GM23338 (cell line): ENCODE results near the gene NLK. TPM values are rescaled to one million over a fixed set of nuclear protein-coding genes. Genes with fewer than 3 reads are reported as not detected.

Source experiments
- ATAC-seq: fragments of 200-7000 bp; cut with Tn5 transposase; 3 replicates; pipeline ENCODE4 v1.9.1; 2020
- DNase-seq: peaks from one replicate; pipeline ENCODE4 v3.0.0-alpha.2; 2015; ENCODE audit warnings: low spot score
- H2AFZ ChIP-seq: fragments of 200-600 bp; sonication (generic); 2 replicates; pipeline ENCODE4 v1.8.0; 2016; ENCODE audit warnings: antibody characterized with exemption, mild to moderate bottlenecking, moderate library complexity
- H3F3A ChIP-seq: fragments of 200-600 bp; sonication (generic); replicated peaks from 2 replicates; pipeline ENCODE4 v1.8.0; 2017; ENCODE audit warnings: antibody characterized with exemption, mixed run types, low read depth
- H3K27ac ChIP-seq: fragments of 200-600 bp; sonication (generic); 2 replicates; pipeline ENCODE4 v1.6.1; 2016; ENCODE audit warnings: low read depth
- H3K27me3 ChIP-seq: fragments of 200-600 bp; sonication (generic); 2 replicates; pipeline ENCODE4 v1.8.0; 2016; ENCODE audit warnings: mild to moderate bottlenecking, mixed run types, moderate library complexity; ENCODE audit not compliant: insufficient read depth
- H3K36me3 ChIP-seq: fragments of 200-600 bp; sonication (generic); 2 replicates; pipeline ENCODE4 v1.8.0; 2016; ENCODE audit warnings: mild to moderate bottlenecking; ENCODE audit not compliant: insufficient read depth
- H3K4me1 ChIP-seq: fragments of 200-600 bp; sonication (generic); 2 replicates; pipeline ENCODE4 v1.8.0; 2016; ENCODE audit warnings: mild to moderate bottlenecking, moderate library complexity; ENCODE audit not compliant: insufficient read depth
- H3K4me2 ChIP-seq: fragments of 200-600 bp; sonication (generic); 2 replicates; pipeline ENCODE4 v1.7.1; 2017; ENCODE audit warnings: mixed run types
- H3K4me3 ChIP-seq: fragments of 200-600 bp; sonication (generic); 2 replicates; pipeline ENCODE4 v1.6.1; 2016; ENCODE audit warnings: mixed run types
- H3K79me2 ChIP-seq: fragments of 200-600 bp; sonication (generic); replicated peaks from 2 replicates; pipeline ENCODE4 v1.8.0; 2017; ENCODE audit warnings: mild to moderate bottlenecking; ENCODE audit not compliant: insufficient read depth
- H3K9me2 ChIP-seq: fragments of 200-600 bp; sonication (generic); 2 replicates; pipeline ENCODE4 v1.8.0; 2017; ENCODE audit not compliant: insufficient read depth
- H4K20me1 ChIP-seq: fragments of 200-600 bp; sonication (generic); replicated peaks from 2 replicates; pipeline ENCODE4 v1.8.0; 2017; ENCODE audit warnings: mild to moderate bottlenecking; ENCODE audit not compliant: insufficient read depth
- H3K27ac Mint-ChIP-seq: 2 replicates; pipeline ENCODE4 v1.8.0; 2020; ENCODE audit warnings: inconsistent platforms, mild to moderate bottlenecking, moderate library complexity, mixed read lengths
- H3K27me3 Mint-ChIP-seq: 3 replicates; pipeline ENCODE4 v1.8.0; 2022; ENCODE audit warnings: low read depth, mild to moderate bottlenecking, moderate library complexity, mixed read lengths, inconsistent platforms; ENCODE audit not compliant: insufficient read depth, poor library complexity
- H3K36me3 Mint-ChIP-seq: 3 replicates; pipeline ENCODE4 v1.8.0; 2021; ENCODE audit warnings: low read depth, mild to moderate bottlenecking, inconsistent platforms, moderate library complexity, mixed read lengths
- H3K4me1 Mint-ChIP-seq: 3 replicates; pipeline ENCODE4 v1.8.0; 2020; ENCODE audit warnings: mild to moderate bottlenecking, inconsistent platforms, mixed read lengths
- H3K4me3 Mint-ChIP-seq: 3 replicates; pipeline ENCODE4 v1.8.0; 2021; ENCODE audit warnings: moderate library complexity, mild to moderate bottlenecking, inconsistent platforms, mixed read lengths
- H3K9me3 Mint-ChIP-seq: 3 replicates; pipeline ENCODE4 v1.8.0; 2020; ENCODE audit warnings: moderate library complexity, mild to moderate bottlenecking, inconsistent platforms, mixed read lengths
- CREB1 ChIP-seq: fragments of 250-450 bp; sonication (Bioruptor Pico); IDR thresholded peaks from 2 replicates; pipeline ENCODE4 v1.5.0; 2020; ENCODE audit warnings: low read depth, mild to moderate bottlenecking, moderate library complexity
- EZH2 ChIP-seq: fragments of 200-600 bp; sonication (generic); IDR thresholded peaks from one replicate; pipeline ENCODE4 v1.8.0; 2017; ENCODE audit warnings: antibody characterized with exemption, mild to moderate bottlenecking, low read depth; ENCODE audit not compliant: unreplicated experiment
- EZH2phosphoT487 ChIP-seq: fragments of 200-600 bp; sonication (generic); IDR thresholded peaks from one replicate; pipeline ENCODE4 v1.8.1; 2018; ENCODE audit warnings: antibody characterized with exemption; ENCODE audit not compliant: unreplicated experiment
- JUNB ChIP-seq: IDR thresholded peaks from one replicate; pipeline ENCODE4 v1.6.1; 2016; ENCODE audit warnings: antibody characterized with exemption; ENCODE audit not compliant: unreplicated experiment
- POLR2AphosphoS5 ChIP-seq: IDR thresholded peaks from 2 replicates; pipeline ENCODE4 v1.6.1; 2016; ENCODE audit warnings: antibody characterized with exemption, low read depth
- ZNF114 ChIP-seq: fragments of 250-450 bp; sonication (Bioruptor Pico); IDR thresholded peaks from 2 replicates; pipeline ENCODE4 v1.5.0; 2020; ENCODE audit warnings: mild to moderate bottlenecking, moderate library complexity
- ZNF331 ChIP-seq: fragments of 250-450 bp; sonication (Bioruptor Pico); IDR thresholded peaks from 2 replicates; pipeline ENCODE4 v1.5.0; 2020; ENCODE audit warnings: low read depth, mild to moderate bottlenecking, moderate library complexity
- polyA plus RNA-seq: library from polyadenylated mRNA; unstranded; fragments of >200 nt; fragmentation: Nextera tagmentation; extraction: Ambion mirVana; gene quantifications from 2 replicates; pipeline ENCODE4 v1.2.1, GENCODE V29; 2016
- total RNA-seq: library from RNA; depleted of rRNA; stranded (reverse); fragments of >200 nt; shearing (Covaris generic); gene quantifications from 2 replicates; pipeline ENCODE4 v1.2.3, GENCODE V29; 2014
- TF ChIP-seq, protein P1 (sequence below): IDR thresholded peaks from one replicate; pipeline ENCODE4 v1.6.1; 2018; ENCODE audit warnings: antibody characterized with exemption; ENCODE audit not compliant: unreplicated experiment
- TF ChIP-seq, protein P2 (sequence below): fragments of 250-450 bp; sonication (Bioruptor Pico); IDR thresholded peaks from 2 replicates; pipeline ENCODE4 v1.5.0; 2020; ENCODE audit warnings: mild to moderate bottlenecking, moderate library complexity
- TF ChIP-seq, protein P3 (sequence below), 2 experiments: fragments of 200-600 bp in 1 of 2; sonication (generic) in 1 of 2; conservative IDR thresholded peaks; 2 replicates each; pipeline versions ENCODE4 v1.5.1 to v1.6.1; 2016 to 2017; ENCODE audit warnings: antibody characterized with exemption in 2 of 2, low read depth in 2 of 2, mild to moderate bottlenecking in 2 of 2, moderate library complexity in 1 of 2
- TF ChIP-seq, protein P4 (sequence below): IDR thresholded peaks from 2 replicates; pipeline ENCODE4 v1.6.1; 2016; ENCODE audit warnings: antibody characterized with exemption

NLK gene
- total and polyA plus RNA-seq, 2 experiments from 2014 or later, result 34.7 to 78.5 TPM

DNA sequence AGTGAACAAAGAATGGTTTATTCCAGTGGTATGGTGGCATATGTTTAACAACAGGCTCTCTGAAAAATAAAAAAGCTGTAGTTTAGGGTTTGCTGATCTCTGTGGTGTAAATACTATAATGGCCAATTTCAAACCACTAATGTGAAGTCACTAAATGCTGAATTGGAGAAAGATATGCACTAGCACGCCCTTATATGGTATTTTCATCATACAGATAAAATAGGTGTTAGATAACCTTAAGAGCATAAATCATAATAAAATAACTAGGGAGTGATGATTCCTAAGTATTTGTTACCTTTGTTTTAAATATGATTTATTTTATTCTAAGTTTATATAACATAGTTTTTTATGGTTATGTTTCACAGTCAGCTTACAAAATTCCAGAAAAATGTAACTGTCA, 17.2 kb downstream of the NLK start (continued):
- no peak for TF ChIP-seq ZNF114
- no peak for TF ChIP-seq EZH2phosphoT487
- TF ChIP-seq, protein P1, sequence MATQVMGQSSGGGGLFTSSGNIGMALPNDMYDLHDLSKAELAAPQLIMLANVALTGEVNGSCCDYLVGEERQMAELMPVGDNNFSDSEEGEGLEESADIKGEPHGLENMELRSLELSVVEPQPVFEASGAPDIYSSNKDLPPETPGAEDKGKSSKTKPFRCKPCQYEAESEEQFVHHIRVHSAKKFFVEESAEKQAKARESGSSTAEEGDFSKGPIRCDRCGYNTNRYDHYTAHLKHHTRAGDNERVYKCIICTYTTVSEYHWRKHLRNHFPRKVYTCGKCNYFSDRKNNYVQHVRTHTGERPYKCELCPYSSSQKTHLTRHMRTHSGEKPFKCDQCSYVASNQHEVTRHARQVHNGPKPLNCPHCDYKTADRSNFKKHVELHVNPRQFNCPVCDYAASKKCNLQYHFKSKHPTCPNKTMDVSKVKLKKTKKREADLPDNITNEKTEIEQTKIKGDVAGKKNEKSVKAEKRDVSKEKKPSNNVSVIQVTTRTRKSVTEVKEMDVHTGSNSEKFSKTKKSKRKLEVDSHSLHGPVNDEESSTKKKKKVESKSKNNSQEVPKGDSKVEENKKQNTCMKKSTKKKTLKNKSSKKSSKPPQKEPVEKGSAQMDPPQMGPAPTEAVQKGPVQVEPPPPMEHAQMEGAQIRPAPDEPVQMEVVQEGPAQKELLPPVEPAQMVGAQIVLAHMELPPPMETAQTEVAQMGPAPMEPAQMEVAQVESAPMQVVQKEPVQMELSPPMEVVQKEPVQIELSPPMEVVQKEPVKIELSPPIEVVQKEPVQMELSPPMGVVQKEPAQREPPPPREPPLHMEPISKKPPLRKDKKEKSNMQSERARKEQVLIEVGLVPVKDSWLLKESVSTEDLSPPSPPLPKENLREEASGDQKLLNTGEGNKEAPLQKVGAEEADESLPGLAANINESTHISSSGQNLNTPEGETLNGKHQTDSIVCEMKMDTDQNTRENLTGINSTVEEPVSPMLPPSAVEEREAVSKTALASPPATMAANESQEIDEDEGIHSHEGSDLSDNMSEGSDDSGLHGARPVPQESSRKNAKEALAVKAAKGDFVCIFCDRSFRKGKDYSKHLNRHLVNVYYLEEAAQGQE, result no peak
- no peak for TF ChIP-seq POLR2AphosphoS5

DNA sequence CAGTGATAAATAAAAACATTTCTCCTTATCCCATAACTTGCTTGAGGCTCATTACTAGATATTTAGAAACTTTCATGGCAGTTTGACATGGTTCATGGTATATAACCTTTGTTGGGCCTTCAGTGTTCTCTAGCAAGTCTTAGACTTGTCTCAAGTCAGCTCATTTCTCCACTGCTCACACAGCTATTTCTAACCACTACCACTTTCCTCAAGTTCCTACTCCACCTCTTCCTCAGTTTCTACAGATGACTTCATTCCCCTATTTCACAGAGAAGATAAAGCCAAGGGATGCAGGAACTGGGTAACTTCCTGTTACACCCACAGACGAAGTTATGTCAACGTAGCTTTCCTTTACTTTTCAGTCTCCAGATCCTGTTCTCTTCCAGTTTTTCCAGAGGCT, 23.2 kb downstream of the NLK start:
- Histone ChIP-seq H3K4me3 (no peak overlapping the region), H3K36me3 (no peaks in the 10 kb centered on the region), H3F3A (no peaks in the 10 kb centered on the region), H3K27ac (0 out of 2 replicates have a peak overlapping the region, but pooled peaks have one; percentile 1), H4K20me1 (peaks cover 15% of the 10 kb centered on the region), H3K4me2 (no peak overlapping the region), H2AFZ (no peak overlapping the region), H3K9me2 (no peaks in the 10 kb centered on the region), H3K27me3 (no peaks in the 10 kb centered on the region), H3K4me1 (peaks cover 6% of the 10 kb centered on the region; the same call in 1 of the 2 replicates), H3K79me2 (peaks cover 99% of the 10 kb centered on the region)
- Mint-ChIP-seq H3K27me3 (peaks cover 1% of the 10 kb centered on the region), H3K36me3 (peaks cover 8% of the 10 kb centered on the region; the same call in 2 of the 3 replicates), H3K9me3 (no peaks in the 10 kb centered on the region), H3K27ac (peak overlapping the region; percentile 4; the same call in 1 of the 2 replicates), H3K4me3 (no peak overlapping the region), H3K4me1 (peaks cover 17% of the 10 kb centered on the region)
- DNase-seq, result no peak
- no peak for ATAC-seq
- TF ChIP-seq, protein P2, sequence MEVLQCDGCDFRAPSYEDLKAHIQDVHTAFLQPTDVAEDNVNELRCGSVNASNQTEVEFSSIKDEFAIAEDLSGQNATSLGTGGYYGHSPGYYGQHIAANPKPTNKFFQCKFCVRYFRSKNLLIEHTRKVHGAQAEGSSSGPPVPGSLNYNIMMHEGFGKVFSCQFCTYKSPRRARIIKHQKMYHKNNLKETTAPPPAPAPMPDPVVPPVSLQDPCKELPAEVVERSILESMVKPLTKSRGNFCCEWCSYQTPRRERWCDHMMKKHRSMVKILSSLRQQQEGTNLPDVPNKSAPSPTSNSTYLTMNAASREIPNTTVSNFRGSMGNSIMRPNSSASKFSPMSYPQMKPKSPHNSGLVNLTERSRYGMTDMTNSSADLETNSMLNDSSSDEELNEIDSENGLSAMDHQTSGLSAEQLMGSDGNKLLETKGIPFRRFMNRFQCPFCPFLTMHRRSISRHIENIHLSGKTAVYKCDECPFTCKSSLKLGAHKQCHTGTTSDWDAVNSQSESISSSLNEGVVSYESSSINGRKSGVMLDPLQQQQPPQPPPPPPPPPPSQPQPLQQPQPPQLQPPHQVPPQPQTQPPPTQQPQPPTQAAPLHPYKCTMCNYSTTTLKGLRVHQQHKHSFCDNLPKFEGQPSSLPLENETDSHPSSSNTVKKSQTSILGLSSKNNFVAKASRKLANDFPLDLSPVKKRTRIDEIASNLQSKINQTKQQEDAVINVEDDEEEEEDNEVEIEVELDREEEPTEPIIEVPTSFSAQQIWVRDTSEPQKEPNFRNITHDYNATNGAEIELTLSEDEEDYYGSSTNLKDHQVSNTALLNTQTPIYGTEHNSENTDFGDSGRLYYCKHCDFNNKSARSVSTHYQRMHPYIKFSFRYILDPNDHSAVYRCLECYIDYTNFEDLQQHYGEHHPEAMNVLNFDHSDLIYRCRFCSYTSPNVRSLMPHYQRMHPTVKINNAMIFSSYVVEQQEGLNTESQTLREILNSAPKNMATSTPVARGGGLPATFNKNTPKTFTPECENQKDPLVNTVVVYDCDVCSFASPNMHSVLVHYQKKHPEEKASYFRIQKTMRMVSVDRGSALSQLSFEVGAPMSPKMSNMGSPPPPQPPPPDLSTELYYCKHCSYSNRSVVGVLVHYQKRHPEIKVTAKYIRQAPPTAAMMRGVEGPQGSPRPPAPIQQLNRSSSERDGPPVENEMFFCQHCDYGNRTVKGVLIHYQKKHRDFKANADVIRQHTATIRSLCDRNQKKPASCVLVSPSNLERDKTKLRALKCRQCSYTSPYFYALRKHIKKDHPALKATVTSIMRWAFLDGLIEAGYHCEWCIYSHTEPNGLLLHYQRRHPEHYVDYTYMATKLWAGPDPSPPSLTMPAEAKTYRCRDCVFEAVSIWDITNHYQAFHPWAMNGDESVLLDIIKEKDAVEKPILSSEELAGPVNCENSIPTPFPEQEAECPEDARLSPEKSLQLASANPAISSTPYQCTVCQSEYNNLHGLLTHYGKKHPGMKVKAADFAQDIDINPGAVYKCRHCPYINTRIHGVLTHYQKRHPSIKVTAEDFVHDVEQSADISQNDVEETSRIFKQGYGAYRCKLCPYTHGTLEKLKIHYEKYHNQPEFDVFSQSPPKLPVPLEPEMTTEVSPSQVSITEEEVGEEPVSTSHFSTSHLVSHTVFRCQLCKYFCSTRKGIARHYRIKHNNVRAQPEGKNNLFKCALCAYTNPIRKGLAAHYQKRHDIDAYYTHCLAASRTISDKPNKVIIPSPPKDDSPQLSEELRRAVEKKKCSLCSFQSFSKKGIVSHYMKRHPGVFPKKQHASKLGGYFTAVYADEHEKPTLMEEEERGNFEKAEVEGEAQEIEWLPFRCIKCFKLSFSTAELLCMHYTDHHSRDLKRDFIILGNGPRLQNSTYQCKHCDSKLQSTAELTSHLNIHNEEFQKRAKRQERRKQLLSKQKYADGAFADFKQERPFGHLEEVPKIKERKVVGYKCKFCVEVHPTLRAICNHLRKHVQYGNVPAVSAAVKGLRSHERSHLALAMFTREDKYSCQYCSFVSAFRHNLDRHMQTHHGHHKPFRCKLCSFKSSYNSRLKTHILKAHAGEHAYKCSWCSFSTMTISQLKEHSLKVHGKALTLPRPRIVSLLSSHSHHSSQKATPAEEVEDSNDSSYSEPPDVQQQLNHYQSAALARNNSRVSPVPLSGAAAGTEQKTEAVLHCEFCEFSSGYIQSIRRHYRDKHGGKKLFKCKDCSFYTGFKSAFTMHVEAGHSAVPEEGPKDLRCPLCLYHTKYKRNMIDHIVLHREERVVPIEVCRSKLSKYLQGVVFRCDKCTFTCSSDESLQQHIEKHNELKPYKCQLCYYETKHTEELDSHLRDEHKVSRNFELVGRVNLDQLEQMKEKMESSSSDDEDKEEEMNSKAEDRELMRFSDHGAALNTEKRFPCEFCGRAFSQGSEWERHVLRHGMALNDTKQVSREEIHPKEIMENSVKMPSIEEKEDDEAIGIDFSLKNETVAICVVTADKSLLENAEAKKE (CRISPR knock-in tag), result no peak
- TF ChIP-seq CREB1 (CRISPR knock-in tag) (no peak), POLR2AphosphoS5 (no peak), EZH2phosphoT487 (no peak), EZH2 (no peak), JUNB (no peak), ZNF114 (no peak), ZNF331 (CRISPR knock-in tag) (no peak)
- TF ChIP-seq, protein P3, sequence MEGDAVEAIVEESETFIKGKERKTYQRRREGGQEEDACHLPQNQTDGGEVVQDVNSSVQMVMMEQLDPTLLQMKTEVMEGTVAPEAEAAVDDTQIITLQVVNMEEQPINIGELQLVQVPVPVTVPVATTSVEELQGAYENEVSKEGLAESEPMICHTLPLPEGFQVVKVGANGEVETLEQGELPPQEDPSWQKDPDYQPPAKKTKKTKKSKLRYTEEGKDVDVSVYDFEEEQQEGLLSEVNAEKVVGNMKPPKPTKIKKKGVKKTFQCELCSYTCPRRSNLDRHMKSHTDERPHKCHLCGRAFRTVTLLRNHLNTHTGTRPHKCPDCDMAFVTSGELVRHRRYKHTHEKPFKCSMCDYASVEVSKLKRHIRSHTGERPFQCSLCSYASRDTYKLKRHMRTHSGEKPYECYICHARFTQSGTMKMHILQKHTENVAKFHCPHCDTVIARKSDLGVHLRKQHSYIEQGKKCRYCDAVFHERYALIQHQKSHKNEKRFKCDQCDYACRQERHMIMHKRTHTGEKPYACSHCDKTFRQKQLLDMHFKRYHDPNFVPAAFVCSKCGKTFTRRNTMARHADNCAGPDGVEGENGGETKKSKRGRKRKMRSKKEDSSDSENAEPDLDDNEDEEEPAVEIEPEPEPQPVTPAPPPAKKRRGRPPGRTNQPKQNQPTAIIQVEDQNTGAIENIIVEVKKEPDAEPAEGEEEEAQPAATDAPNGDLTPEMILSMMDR (conservative IDR thresholded peaks at IDR 0.05; ENCODE audit: low read depth in 2 of 2), result no peak
- TF ChIP-seq, protein P4, sequence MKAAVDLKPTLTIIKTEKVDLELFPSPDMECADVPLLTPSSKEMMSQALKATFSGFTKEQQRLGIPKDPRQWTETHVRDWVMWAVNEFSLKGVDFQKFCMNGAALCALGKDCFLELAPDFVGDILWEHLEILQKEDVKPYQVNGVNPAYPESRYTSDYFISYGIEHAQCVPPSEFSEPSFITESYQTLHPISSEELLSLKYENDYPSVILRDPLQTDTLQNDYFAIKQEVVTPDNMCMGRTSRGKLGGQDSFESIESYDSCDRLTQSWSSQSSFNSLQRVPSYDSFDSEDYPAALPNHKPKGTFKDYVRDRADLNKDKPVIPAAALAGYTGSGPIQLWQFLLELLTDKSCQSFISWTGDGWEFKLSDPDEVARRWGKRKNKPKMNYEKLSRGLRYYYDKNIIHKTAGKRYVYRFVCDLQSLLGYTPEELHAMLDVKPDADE, result no peak
